Panc1 (cell line): ENCODE data around the gene NUBP2.

Experiments
- POLR2AphosphoS5 ChIP-seq: IDR thresholded peaks from 2 replicates; pipeline ENCODE4 v1.6.1; 2012; ENCODE audit warnings: mild to moderate bottlenecking, low read depth, low read length, moderate library complexity
- TF ChIP-seq, protein P1 (sequence below): fragments of 450-650 bp; IDR thresholded peaks from 2 replicates; pipeline ENCODE4 v1.5.1; 2017; ENCODE audit warnings: mild to moderate bottlenecking

DNA sequence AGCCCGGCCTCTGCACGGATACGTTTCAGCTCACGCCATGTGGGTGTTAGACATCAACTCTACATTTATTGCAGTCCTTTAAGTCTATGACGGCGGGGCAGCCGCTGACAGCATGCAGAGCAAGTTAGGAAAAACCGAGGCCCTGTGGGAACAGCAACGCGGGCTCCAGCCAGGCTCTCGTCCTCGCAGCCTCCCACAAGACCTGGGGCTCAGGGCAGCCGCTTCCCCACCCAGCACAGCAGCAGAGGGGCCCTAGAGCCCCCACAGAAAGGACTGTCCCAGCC is 6.1 kb upstream of the NUBP2 start:
- no peak for TF ChIP-seq POLR2AphosphoS5
- TF ChIP-seq, protein P1, sequence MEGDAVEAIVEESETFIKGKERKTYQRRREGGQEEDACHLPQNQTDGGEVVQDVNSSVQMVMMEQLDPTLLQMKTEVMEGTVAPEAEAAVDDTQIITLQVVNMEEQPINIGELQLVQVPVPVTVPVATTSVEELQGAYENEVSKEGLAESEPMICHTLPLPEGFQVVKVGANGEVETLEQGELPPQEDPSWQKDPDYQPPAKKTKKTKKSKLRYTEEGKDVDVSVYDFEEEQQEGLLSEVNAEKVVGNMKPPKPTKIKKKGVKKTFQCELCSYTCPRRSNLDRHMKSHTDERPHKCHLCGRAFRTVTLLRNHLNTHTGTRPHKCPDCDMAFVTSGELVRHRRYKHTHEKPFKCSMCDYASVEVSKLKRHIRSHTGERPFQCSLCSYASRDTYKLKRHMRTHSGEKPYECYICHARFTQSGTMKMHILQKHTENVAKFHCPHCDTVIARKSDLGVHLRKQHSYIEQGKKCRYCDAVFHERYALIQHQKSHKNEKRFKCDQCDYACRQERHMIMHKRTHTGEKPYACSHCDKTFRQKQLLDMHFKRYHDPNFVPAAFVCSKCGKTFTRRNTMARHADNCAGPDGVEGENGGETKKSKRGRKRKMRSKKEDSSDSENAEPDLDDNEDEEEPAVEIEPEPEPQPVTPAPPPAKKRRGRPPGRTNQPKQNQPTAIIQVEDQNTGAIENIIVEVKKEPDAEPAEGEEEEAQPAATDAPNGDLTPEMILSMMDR = no peak
